Thoracic aorta (tissue), 2 donors: ENCODE data around the gene LCE2B. TPM values are rescaled to one million over a fixed set of nuclear protein-coding genes. Genes with fewer than 3 reads are reported as not detected.
"Not testable (repeated sequence)": the region's sequence is repeated elsewhere in the genome, so short reads cannot be mapped to it uniquely, and the experiment has no call there.

Experiments
- ATAC-seq: fragments of 150-250 bp; one replicate; pipeline ENCODE4 v1.8.0; 2017; ENCODE audit warnings: low read depth; ENCODE audit not compliant: insufficient number of reproducible peaks, low FRiP score
- DNase-seq: peaks from one replicate; pipeline ENCODE4 v3.0.0-alpha.2; 2020; ENCODE audit warnings: low spot score
- H3K27ac ChIP-seq, 2 donors: fragments of 200-600 bp; sonication (generic); 1 replicate in 1 of 2; 2 replicates in 1 of 2; pipeline ENCODE4 v1.5.1; 2016; ENCODE audit warnings: mild to moderate bottlenecking in 2 of 2, moderate library complexity in 2 of 2
- H3K27me3 ChIP-seq: fragments of 200-600 bp; sonication (generic); replicated peaks from 2 replicates; pipeline ENCODE4 v1.6.0; 2016; ENCODE audit warnings: mild to moderate bottlenecking; ENCODE audit not compliant: insufficient read depth
- H3K36me3 ChIP-seq: fragments of 200-600 bp; sonication (generic); one replicate; pipeline ENCODE4 v1.5.1; 2016
- H3K4me1 ChIP-seq, 2 donors: fragments of 200-600 bp; sonication (generic); 1 replicate in 1 of 2; 2 replicates in 1 of 2; pipeline versions ENCODE4 v1.5.1 to v1.6.0; 2016; ENCODE audit warnings: low read depth in 2 of 2, mild to moderate bottlenecking in 1 of 2; ENCODE audit not compliant: control insufficient read depth in 1 of 2
- H3K4me3 ChIP-seq: fragments of 200-600 bp; sonication (generic); 2 replicates; pipeline ENCODE4 v1.5.1; 2016; ENCODE audit warnings: mild to moderate bottlenecking
- H3K9me3 ChIP-seq: fragments of 200-600 bp; sonication (generic); 2 replicates; pipeline ENCODE4 v1.5.1; 2016
- CTCF ChIP-seq: fragments of 200-600 bp; sonication (generic); IDR thresholded peaks from one replicate; pipeline ENCODE4 v1.5.1; 2019; ENCODE audit warnings: antibody characterized with exemption
- total RNA-seq, 2 donors: library from RNA; depleted of rRNA; stranded (reverse); fragments of >200 nt; gene quantifications; one replicate each; pipeline versions ENCODE4 v1.1.0 to v1.2.3, GENCODE V29; 2016

The LCE2B gene
- total RNA-seq, 2 donors from 2014 or later: 2.4 TPM; not detected in 1

DNA sequence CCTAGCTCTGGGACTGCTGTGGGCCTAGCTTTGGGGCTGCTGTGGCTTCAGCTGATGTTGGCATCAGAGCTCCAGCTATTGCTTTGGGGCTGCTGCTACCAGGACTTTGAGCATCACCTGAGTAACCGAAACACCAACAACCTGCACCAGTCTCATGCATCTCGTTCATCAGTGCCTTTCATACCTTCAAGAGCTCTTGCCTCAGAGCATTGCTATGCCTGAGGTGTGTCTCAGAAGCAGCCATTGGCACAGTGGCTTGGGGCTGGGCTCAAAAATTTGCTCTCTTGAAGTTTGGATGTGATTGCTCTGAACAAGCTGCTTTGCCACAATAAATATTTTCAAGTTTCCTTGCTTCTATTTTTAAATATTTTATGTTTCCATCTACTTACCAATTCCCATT, 29.5 kb upstream of the LCE2B start:
- Histone ChIP-seq H3K4me3 (no peak overlapping the region), H3K36me3 (no peaks in the 10 kb centered on the region), H3K27me3 (no peaks in the 10 kb centered on the region), H3K4me1 (peaks cover 0 to 4% of the 10 kb centered on the region in 2 donors), H3K9me3 (no peaks in the 10 kb centered on the region), H3K27ac (no peak overlapping the region)
- TF ChIP-seq CTCF: no peak
- no peak for ATAC-seq
- no peak for DNase-seq

GRCh38 chr1:152657677-152658076, 28.2 kb upstream of the LCE2B start:
- Histone ChIP-seq H3K27me3 (no peaks in the 10 kb centered on the region), H3K27ac (no peak overlapping the region), H3K4me1 (peaks cover 0 to 4% of the 10 kb centered on the region in 2 donors), H3K9me3 (no peaks in the 10 kb centered on the region), H3K36me3 (no peaks in the 10 kb centered on the region), H3K4me3 (no peak overlapping the region)
- DNase-seq (no peak), ATAC-seq (no peak)
- TF ChIP-seq CTCF: no peak

DNA sequence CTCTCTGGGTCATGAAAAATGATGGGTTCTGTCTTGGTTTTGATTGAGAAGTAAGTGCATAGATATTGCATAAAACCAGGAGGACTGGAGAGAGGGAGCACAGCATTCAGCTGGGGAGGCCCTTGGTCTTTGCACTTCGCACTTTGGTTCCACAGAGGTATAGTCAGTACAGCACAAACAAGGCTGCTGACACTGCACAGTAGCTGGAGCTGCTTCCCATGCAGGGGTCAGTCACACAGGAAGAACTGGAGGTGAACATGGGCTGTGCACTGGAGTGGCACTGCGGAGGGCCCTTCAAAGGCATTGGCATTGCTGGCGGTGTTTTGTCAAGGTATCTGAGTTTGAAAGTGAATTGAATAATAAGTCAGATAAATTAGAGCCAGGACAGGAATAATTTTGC, 27.3 kb upstream of the LCE2B start:
- no peak for ATAC-seq
- no peaks in the 10 kb centered on the region for H3K27me3 ChIP-seq
- H3K4me1 ChIP-seq: peaks cover 0 to 4% of the 10 kb centered on the region in 2 donors
- no peaks in the 10 kb centered on the region for H3K9me3 ChIP-seq
- H3K27ac ChIP-seq: no peak overlapping the region
- TF ChIP-seq CTCF: no peak
- H3K36me3 ChIP-seq: no peaks in the 10 kb centered on the region
- no peak for DNase-seq
- no peak overlapping the region for H3K4me3 ChIP-seq

DNA sequence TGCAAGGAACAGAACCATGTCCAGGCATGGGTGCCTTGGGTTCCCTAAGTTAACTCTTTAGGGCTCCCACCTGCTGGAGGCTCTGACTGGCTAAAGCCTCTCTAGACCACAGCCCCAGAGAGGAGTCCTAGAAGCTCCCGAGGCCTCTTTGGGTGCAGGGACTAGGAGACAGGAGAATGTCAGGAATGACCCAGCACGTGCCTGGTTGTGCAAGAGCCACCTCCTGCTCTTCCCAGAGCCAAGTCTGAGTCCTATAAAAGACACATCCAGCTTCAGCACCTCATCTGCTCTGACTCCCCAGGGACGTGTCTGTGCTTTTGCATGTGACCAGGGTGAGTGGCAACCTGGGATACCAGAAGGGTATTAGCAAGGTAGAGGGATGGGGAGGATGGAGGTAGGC, 22.8 kb upstream of the LCE2B start, which contains the start of gene LCE2D:
LCE2D (plus strand) TSS at position 283 of the 400 bp plus-strand sequence. CDS start 726 bp downstream, outside the sequence.
- H3K9me3 ChIP-seq: no peaks in the 10 kb centered on the region
- H3K27me3 ChIP-seq: no peaks in the 10 kb centered on the region
- DNase-seq (no peak), ATAC-seq (no peak)
- H3K36me3 ChIP-seq: no peaks in the 10 kb centered on the region
- no peak for TF ChIP-seq CTCF
- no peak within 1 kb of the TSS for H3K27ac ChIP-seq
- H3K4me1 ChIP-seq: no peaks in the 10 kb centered on the region
- no peak within 1 kb of the TSS for H3K4me3 ChIP-seq

DNA sequence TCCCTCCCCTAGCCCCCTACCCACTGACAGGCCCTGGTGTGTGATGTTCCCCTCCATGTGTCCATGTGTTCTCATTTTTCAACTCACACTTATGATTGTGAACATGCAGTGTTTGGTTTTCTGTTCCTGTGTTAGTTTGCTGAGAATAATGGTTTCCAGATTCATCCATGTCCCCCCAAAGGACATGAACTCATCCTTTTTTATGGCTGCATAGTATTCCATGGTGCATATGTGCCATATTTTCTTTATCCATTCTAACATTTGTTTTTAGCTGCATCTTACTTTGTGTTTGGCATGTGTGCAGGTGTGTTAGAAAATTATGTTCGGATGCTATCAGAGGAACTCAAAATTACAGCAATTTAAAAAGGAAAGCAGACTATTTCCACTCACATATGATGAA, 19.8 kb upstream of the LCE2B start:
- H3K27ac ChIP-seq, H3K4me1 ChIP-seq, ATAC-seq, H3K27me3 ChIP-seq, H3K9me3 ChIP-seq, H3K36me3 ChIP-seq, DNase-seq, H3K4me3 ChIP-seq: not testable (repeated sequence)

GRCh38 chr1:152667648-152668047, 18.3 kb upstream of the LCE2B start:
- TF ChIP-seq CTCF: no peak
- Histone ChIP-seq H3K9me3 (no peaks in the 10 kb centered on the region), H3K27ac (no peak overlapping the region), H3K4me3 (no peak overlapping the region), H3K36me3 (no peaks in the 10 kb centered on the region), H3K27me3 (no peaks in the 10 kb centered on the region), H3K4me1 (no peaks in the 10 kb centered on the region)
- ATAC-seq: no peak
- no peak for DNase-seq
